Measurements from ENCODE around the gene PRAF2. TPM values are rescaled to one million over a fixed set of nuclear protein-coding genes. Genes with fewer than 3 reads are reported as not detected.

The PRAF2 gene
- total RNA-seq, 2 experiments from 2014 or later: 10.8 to 12.4 TPM

DNA sequence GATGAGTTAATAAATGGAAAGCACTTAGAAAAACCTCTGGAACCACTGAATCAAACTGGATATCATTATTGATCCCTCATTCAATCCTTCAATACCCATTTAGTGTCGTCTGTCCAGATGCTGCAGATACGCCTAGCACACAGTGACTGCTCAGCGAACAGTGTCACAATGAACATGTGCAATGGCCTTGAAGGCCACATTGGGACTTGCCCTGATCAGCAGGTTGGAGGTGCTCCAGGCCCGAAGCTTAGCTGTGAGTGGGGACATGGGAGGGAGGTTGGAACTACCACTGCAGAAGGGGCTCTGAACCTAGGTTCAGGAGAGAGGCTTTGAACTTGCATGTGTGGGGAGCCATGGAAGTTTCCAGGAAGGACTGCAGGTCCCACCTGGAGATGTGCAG, 32.5 kb upstream of the PRAF2 start:
- intact Hi-C loops (cut with micrococcal nuclease): no loop called here
- TF ChIP-seq, protein P1, sequence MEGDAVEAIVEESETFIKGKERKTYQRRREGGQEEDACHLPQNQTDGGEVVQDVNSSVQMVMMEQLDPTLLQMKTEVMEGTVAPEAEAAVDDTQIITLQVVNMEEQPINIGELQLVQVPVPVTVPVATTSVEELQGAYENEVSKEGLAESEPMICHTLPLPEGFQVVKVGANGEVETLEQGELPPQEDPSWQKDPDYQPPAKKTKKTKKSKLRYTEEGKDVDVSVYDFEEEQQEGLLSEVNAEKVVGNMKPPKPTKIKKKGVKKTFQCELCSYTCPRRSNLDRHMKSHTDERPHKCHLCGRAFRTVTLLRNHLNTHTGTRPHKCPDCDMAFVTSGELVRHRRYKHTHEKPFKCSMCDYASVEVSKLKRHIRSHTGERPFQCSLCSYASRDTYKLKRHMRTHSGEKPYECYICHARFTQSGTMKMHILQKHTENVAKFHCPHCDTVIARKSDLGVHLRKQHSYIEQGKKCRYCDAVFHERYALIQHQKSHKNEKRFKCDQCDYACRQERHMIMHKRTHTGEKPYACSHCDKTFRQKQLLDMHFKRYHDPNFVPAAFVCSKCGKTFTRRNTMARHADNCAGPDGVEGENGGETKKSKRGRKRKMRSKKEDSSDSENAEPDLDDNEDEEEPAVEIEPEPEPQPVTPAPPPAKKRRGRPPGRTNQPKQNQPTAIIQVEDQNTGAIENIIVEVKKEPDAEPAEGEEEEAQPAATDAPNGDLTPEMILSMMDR (IDR thresholded peaks at IDR 0.05): no peak
- POLR2A ChIA-PET: no interaction called here

DNA sequence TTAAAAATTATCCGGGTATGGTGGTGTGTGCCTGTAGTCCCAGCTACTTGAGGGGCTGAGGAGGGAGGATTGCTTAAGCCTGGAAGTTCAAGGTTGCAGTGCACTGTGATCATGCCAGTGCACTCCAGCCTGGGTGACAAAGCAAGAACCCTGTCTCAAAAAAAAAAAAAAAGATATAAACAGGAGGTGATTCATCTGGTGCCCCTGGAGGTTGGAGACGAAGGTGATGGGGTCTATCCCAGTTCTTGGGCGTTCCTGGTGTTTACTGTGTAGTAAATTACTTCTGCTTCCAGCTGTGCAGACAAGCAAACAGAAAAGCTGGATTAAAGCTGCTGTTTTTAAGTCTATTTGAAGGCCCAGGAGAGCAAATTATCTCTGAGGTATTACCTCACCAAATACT, 29.8 kb upstream of the PRAF2 start:
- ATAC-seq: no peak
- H3K27me3 Mint-ChIP-seq: no peaks in the 10 kb centered on the region
- no peaks in the 10 kb centered on the region for H3K9me3 Mint-ChIP-seq
- H3K36me3 Mint-ChIP-seq (ENCODE audit: low read depth): no peaks in the 10 kb centered on the region
- TF ChIP-seq, protein P1 (IDR thresholded peaks at IDR 0.05): no peak
- ChIA-PET CTCF (interaction anchor here (1.5 kb wide), 1 partner anchor 39 kb away, joined by 3 read pairs; no protein-coding TSS in a partner anchor), POLR2A (no interaction called here)
- no peak for DNase-seq
- intact Hi-C loops (cut with micrococcal nuclease): no loop called here
- peaks cover 2% of the 10 kb centered on the region for H3K4me1 Mint-ChIP-seq (ENCODE audit: low read depth)
- no peak overlapping the region for H3K4me3 Mint-ChIP-seq
- H3K27ac Mint-ChIP-seq: no peak overlapping the region

More for the DNA sequence above, 32.5 kb upstream of the PRAF2 start:
- CTCF ChIA-PET: interaction anchor here (0.7 to 2.0 kb wide), 5 partner anchors 11 to 64 kb away, joined by 3 to 6 read pairs (median 3); no protein-coding TSS in a partner anchor
- no peaks in the 10 kb centered on the region for H3K27me3 Mint-ChIP-seq
- peaks cover 2% of the 10 kb centered on the region for H3K4me1 Mint-ChIP-seq (ENCODE audit: low read depth)
- H3K27ac Mint-ChIP-seq: no peak overlapping the region
- H3K9me3 Mint-ChIP-seq: no peaks in the 10 kb centered on the region
- peaks cover 4% of the 10 kb centered on the region for H3K36me3 Mint-ChIP-seq (ENCODE audit: low read depth)
- no peak overlapping the region for H3K4me3 Mint-ChIP-seq
- no peak for ATAC-seq
- DNase-seq: no peak

DNA sequence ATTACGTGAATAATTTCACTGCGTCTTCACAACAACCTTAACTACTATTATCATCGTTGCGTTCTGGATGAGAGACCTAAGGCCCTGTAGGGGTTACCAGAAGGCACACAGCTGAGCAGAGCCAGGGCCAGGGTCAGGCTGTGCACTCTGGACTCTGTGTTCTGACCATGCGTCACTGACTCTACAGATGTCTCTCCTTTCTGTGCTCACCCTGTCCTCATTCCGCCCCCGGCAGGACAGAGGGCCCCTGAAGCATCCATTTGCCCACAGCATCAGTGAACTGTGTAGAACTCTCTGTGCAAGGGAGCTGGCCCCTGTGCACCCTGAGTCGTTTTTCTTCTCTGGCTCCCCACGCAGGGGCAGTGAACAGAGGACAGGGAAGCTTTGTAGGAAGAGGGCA, 28.4 kb upstream of the PRAF2 start:
- H3K4me1 Mint-ChIP-seq (ENCODE audit: low read depth): peaks cover 2% of the 10 kb centered on the region
- ChIA-PET POLR2A (interaction anchor here (1.1 kb wide), 1 partner anchor 21 kb away, joined by 4 read pairs; no protein-coding TSS in a partner anchor), CTCF (no interaction called here)
- TF ChIP-seq, protein P1 (IDR thresholded peaks at IDR 0.05): no peak
- DNase-seq (no peak), ATAC-seq (no peak)
- intact Hi-C loops (cut with micrococcal nuclease): no loop called here
- H3K27ac Mint-ChIP-seq: peak overlapping the region; percentile 91
- no peaks in the 10 kb centered on the region for H3K27me3 Mint-ChIP-seq
- H3K9me3 Mint-ChIP-seq: no peaks in the 10 kb centered on the region
- H3K4me3 Mint-ChIP-seq: peak overlapping the region; percentile 88
- no peaks in the 10 kb centered on the region for H3K36me3 Mint-ChIP-seq (ENCODE audit: low read depth)

DNA sequence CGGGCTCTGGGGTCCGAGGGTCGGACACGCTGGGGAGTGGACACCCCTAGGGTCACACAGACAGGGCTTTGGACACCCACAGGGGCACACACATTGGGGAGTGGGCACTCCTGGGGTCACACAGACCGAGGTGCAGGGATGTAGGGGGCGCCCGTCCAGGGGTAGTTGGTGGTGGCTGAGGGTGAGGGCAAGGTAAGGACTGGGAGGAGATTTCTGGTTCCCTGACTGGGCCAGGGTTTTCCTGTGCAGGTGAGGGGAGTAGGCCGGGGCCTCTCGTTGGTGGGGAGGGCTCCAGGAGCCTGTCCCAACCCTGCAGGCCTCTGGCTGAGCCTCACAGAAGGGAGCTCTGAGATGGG, 27.8 kb upstream of the PRAF2 start:
- no peaks in the 10 kb centered on the region for H3K27me3 Mint-ChIP-seq
- POLR2A ChIA-PET: interaction anchor here (1.1 kb wide), 1 partner anchor 21 kb away, joined by 4 read pairs; no protein-coding TSS in a partner anchor

More for the DNA sequence above, 27.8 kb upstream of the PRAF2 start:
- ATAC-seq: no peak
- Mint-ChIP-seq H3K4me1 (ENCODE audit: low read depth) (peaks cover 2% of the 10 kb centered on the region), H3K27ac (peak overlapping the region; percentile 91), H3K9me3 (no peaks in the 10 kb centered on the region), H3K36me3 (ENCODE audit: low read depth) (no peaks in the 10 kb centered on the region), H3K4me3 (peak overlapping the region; percentile 88)
- TF ChIP-seq, protein P1 (IDR thresholded peaks at IDR 0.05): no peak
- DNase-seq: no peak
- intact Hi-C loops (cut with micrococcal nuclease): no loop called here
- CTCF ChIA-PET: no interaction called here

All from activated CD8-positive, alpha-beta T cell treated with anti-CD3 and anti-CD28 coated beads for 36 hours (primary cell).